HCT116 (cell line): ENCODE measurements around the gene STOX2. TPM values are rescaled to one million over a fixed set of nuclear protein-coding genes. Genes with fewer than 3 reads are reported as not detected.

Experiments
- ATAC-seq: fragments of 200-7000 bp; cut with Tn5 transposase; 2 replicates; pipeline ENCODE4 v1.9.1; 2020; ENCODE audit warnings: mild to moderate bottlenecking, moderate library complexity
- BruUV-seq: library from RNA; stranded (reverse); fragments of 400-500 nt; replicated peaks from 2 replicates; lab custom pipeline; 2021; lab: Mats Ljungman, UMichigan
- CTCF ChIA-PET: fragments of 300-600 bp; sonication (Branson Sonifier 250); formaldehyde crosslinking; loops from one replicate; lab custom pipeline; 2021; ENCODE audit warnings: antibody characterized with exemption; lab: Charles Lee
- POLR2A ChIA-PET: fragments of 300-600, 350-600 bp; sonication (Branson Sonifier 250); formaldehyde crosslinking; loops from one replicate; lab custom pipeline; 2021; ENCODE audit warnings: antibody characterized with exemption; lab: Charles Lee
- RAD21 ChIA-PET, 2 experiments: fragments of 300-600 bp; sonication (Branson Sonifier 250); formaldehyde crosslinking; loops; one replicate each; lab custom pipeline; 2023; ENCODE audit warnings: low total read pairs in 2 of 2; ENCODE audit not compliant: uncharacterized antibody in 2 of 2, unreplicated experiment in 2 of 2, low non-redundant PET in 1 of 2; lab: Charles Lee
- DNase-seq: peaks from one replicate; pipeline ENCODE4 v3.0.0-alpha.2; 2010; ENCODE audit warnings: low read depth, low spot score
- H2AFZ ChIP-seq: fragments of 200-600 bp; shearing (Covaris generic), sonication (generic); 2 replicates; pipeline ENCODE4 v1.6.1; 2017; ENCODE audit warnings: low read depth, mixed run types, mixed read lengths, antibody characterized with exemption, low read length; ENCODE audit not compliant: poor library complexity, severe bottlenecking
- H3K27ac ChIP-seq: 2 replicates; pipeline ENCODE4 v1.5.1; 2012; ENCODE audit warnings: low read depth, low read length
- H3K27me3 ChIP-seq: fragments of 200-600 bp; sonication (generic); 2 replicates; pipeline ENCODE4 v1.6.1; 2016; ENCODE audit warnings: mixed run types, low read length, mixed read lengths; ENCODE audit not compliant: insufficient read depth
- H3K36me3 ChIP-seq, 2 experiments: fragments of 200-500 bp in 1 of 2; fragments of 200-600 bp in 1 of 2; sonication (Bioruptor generic) in 1 of 2; sonication (generic) in 1 of 2; 2 replicates each; pipeline versions ENCODE4 v1.5.1 to v1.6.1; 2014 to 2016; ENCODE audit warnings: low read length in 2 of 2, inconsistent platforms in 1 of 2, mixed read lengths in 1 of 2, mixed run types in 1 of 2; ENCODE audit not compliant: insufficient read depth in 2 of 2, control insufficient read depth in 1 of 2
- H3K4me1 ChIP-seq, 2 experiments: fragments of 200-600 bp in 1 of 2; sonication (generic) in 1 of 2; 2 replicates each; pipeline versions ENCODE4 v1.5.1 to v1.6.1; 2012 to 2017; ENCODE audit warnings: low read length in 2 of 2, inconsistent platforms in 1 of 2, mild to moderate bottlenecking in 1 of 2, mixed read lengths in 1 of 2, mixed run types in 1 of 2, moderate library complexity in 1 of 2; ENCODE audit not compliant: insufficient read depth in 2 of 2, control insufficient read depth in 1 of 2
- H3K4me2 ChIP-seq: fragments of 200-600 bp; sonication (generic); 2 replicates; pipeline ENCODE4 v1.6.1; 2017; ENCODE audit warnings: mixed run types, low read length, mixed read lengths
- H3K4me3 ChIP-seq, 2 experiments: fragments of 200-600 bp in 1 of 2; sonication (generic) in 1 of 2; replicated peaks in 1 of 2; 2 replicates each; pipeline ENCODE4 v1.5.1; 2011 to 2016; ENCODE audit warnings: low read length in 2 of 2, control low read depth in 1 of 2, low read depth in 1 of 2, mild to moderate bottlenecking in 1 of 2, mixed read lengths in 1 of 2, mixed run types in 1 of 2
- H3K79me2 ChIP-seq: fragments of 200-600 bp; sonication (generic); 2 replicates; pipeline ENCODE4 v1.6.1; 2017; ENCODE audit warnings: mild to moderate bottlenecking, mixed run types, low read length, moderate library complexity, mixed read lengths; ENCODE audit not compliant: insufficient read depth
- H3K9ac ChIP-seq: fragments of 200-600 bp; sonication (generic); 2 replicates; pipeline ENCODE4 v1.6.1; 2016; ENCODE audit warnings: low read length, mixed read lengths
- H3K9me2 ChIP-seq: fragments of 200-600 bp; sonication (generic), shearing (Covaris generic); 2 replicates; pipeline ENCODE4 v1.6.1; 2017; ENCODE audit warnings: mixed run types, mild to moderate bottlenecking, moderate library complexity; ENCODE audit not compliant: insufficient read depth
- H3K9me3 ChIP-seq, 2 experiments: fragments of 200-500 bp in 1 of 2; fragments of 200-600 bp in 1 of 2; sonication (Bioruptor generic) in 1 of 2; sonication (generic) in 1 of 2; 2 replicates each; pipeline ENCODE4 v1.6.1; 2014 to 2017; ENCODE audit warnings: low read length in 2 of 2, mixed read lengths in 2 of 2, inconsistent platforms in 1 of 2, low read depth in 1 of 2, mild to moderate bottlenecking in 1 of 2, mixed run types in 1 of 2, moderate library complexity in 1 of 2; ENCODE audit not compliant: control insufficient read depth in 1 of 2, insufficient read depth in 1 of 2
- H4K20me1 ChIP-seq: fragments of 200-600 bp; sonication (generic), shearing (Covaris generic); 2 replicates; pipeline ENCODE4 v1.6.1; 2017; ENCODE audit warnings: mixed run types, mild to moderate bottlenecking, moderate library complexity; ENCODE audit not compliant: insufficient read depth
- ATF3 ChIP-seq: IDR thresholded peaks from 2 replicates; pipeline ENCODE4 v1.6.1; 2012
- CBX3 ChIP-seq: IDR thresholded peaks from 2 replicates; pipeline ENCODE4 v1.6.1; 2012; ENCODE audit warnings: low read depth
- CTCF ChIP-seq, 3 experiments: fragments of 200-600 bp in 1 of 3; sonication (generic) in 1 of 3; IDR thresholded peaks in 2 of 3; conservative IDR thresholded peaks in 1 of 3; 2 replicates each; pipeline ENCODE4 v1.5.1; 2012 to 2017; ENCODE audit warnings: low read depth in 2 of 3, low read length in 2 of 3, antibody characterized with exemption in 1 of 3, borderline replicate concordance in 1 of 3, control low read depth in 1 of 3, mild to moderate bottlenecking in 1 of 3, mixed read lengths in 1 of 3, mixed run types in 1 of 3, moderate library complexity in 1 of 3; ENCODE audit not compliant: insufficient read depth in 1 of 3
- ELF1 ChIP-seq: IDR thresholded peaks from 2 replicates; pipeline ENCODE4 v1.6.1; 2012; ENCODE audit warnings: low read depth, borderline replicate concordance
- EZH2phosphoT487 ChIP-seq: fragments of 200-600 bp; IDR thresholded peaks from 2 replicates; pipeline ENCODE4 v1.6.1; 2018; ENCODE audit warnings: antibody characterized with exemption, borderline replicate concordance
- FOSL1 ChIP-seq: IDR thresholded peaks from 2 replicates; pipeline ENCODE4 v1.6.1; 2012; ENCODE audit warnings: low read depth
- JUND ChIP-seq: IDR thresholded peaks from 2 replicates; pipeline ENCODE4 v1.6.1; 2012
- POLR2A ChIP-seq: IDR thresholded peaks from 2 replicates; pipeline ENCODE4 v1.7.0; 2011; ENCODE audit warnings: borderline replicate concordance; ENCODE audit not compliant: insufficient read depth, insufficient read length; ENCODE audit errors: extremely low read depth
- POLR2AphosphoS5 ChIP-seq: IDR thresholded peaks from 2 replicates; pipeline ENCODE4 v1.6.1; 2011; ENCODE audit warnings: mild to moderate bottlenecking, low read depth, low read length, moderate library complexity
- RAD21 ChIP-seq: IDR thresholded peaks from 2 replicates; pipeline ENCODE4 v1.6.1; 2012; ENCODE audit warnings: low read depth, mild to moderate bottlenecking
- REST ChIP-seq: IDR thresholded peaks from 2 replicates; pipeline ENCODE4 v1.6.1; 2012; ENCODE audit warnings: low read depth
- SP1 ChIP-seq: IDR thresholded peaks from 2 replicates; pipeline ENCODE4 v1.6.1; 2012; ENCODE audit warnings: low read depth
- SRF ChIP-seq: IDR thresholded peaks from 2 replicates; pipeline ENCODE4 v1.6.1; 2012; ENCODE audit warnings: low read depth
- TCF7L2 ChIP-seq: IDR thresholded peaks from 2 replicates; pipeline ENCODE4 v1.7.0; 2011; ENCODE audit warnings: borderline replicate concordance, inconsistent platforms; ENCODE audit not compliant: insufficient read depth, insufficient read length; ENCODE audit errors: extremely low read depth
- ZFX ChIP-seq: fragments of 450-650 bp; IDR thresholded peaks from 2 replicates; pipeline ENCODE4 v1.6.1; 2017
- ZNF274 ChIP-seq: fragments of 200-500 bp; sonication (Bioruptor generic); IDR thresholded peaks from 2 replicates; pipeline ENCODE4 v1.6.1; 2014; ENCODE audit warnings: mild to moderate bottlenecking, low read depth, low read length, inconsistent platforms
- intact Hi-C: fragments of 100-400 bp; cut with micrococcal nuclease; formaldehyde crosslinking; loops from 2 replicates; pipeline ENCODE4 v1.10.0; 2022
- total RNA-seq: library from RNA; stranded (reverse); gene quantifications from one replicate; pipeline ENCODE4 v1.2.1, GENCODE V29; 2021; ENCODE audit not compliant: unreplicated experiment

STOX2 gene
- total RNA-seq, 1 experiment from 2014 or later, result 6.3 TPM

GRCh38 chr4:183971929-183972490 is 66.9 kb downstream of the STOX2 start (continued):
- TF ChIP-seq CTCF (IDR thresholded peaks at IDR 0.05 in 2 of 3, conservative IDR thresholded peaks at IDR 0.05 in 1 of 3; ENCODE audit: borderline replicate concordance in 1 of 3, insufficient read depth in 1 of 3, low read depth in 2 of 3, low read length in 2 of 3) (no peak), ELF1 (no peak), EZH2phosphoT487 (no peak), RAD21 (no peak), JUND (no peak), CBX3 (no peak)
- TF ChIP-seq, all 23 proteins: peak for 0

- no TSS peak for BruUV-seq
- H3K27ac ChIP-seq, result no peak overlapping the region
- TF ChIP-seq SRF, result no peak
- TF ChIP-seq REST, result no peak
- TF ChIP-seq POLR2A, result no peak
- TF ChIP-seq TCF7L2, result no peak
- no peak for TF ChIP-seq ZNF274
- TF ChIP-seq CTCF (IDR thresholded peaks at IDR 0.05 in 2 of 3, conservative IDR thresholded peaks at IDR 0.05 in 1 of 3; ENCODE audit: borderline replicate concordance in 1 of 3, insufficient read depth in 1 of 3, low read depth in 2 of 3, low read length in 2 of 3), result no peak
- TF ChIP-seq SP1, result no peak
- no peak for TF ChIP-seq ATF3
- TF ChIP-seq ELF1, result no peak
- TF ChIP-seq RAD21, result no peak
- TF ChIP-seq FOSL1, result no peak
- no peak for TF ChIP-seq POLR2AphosphoS5
- no peak for TF ChIP-seq ZFX
These were observed 72.6 kb downstream of the STOX2 start for GRCh38 chr4:183977707-183978106.

More at GRCh38 chr4:183977707-183978106, 72.6 kb downstream of the STOX2 start:
- H3K4me1 ChIP-seq, result no peaks in the 10 kb centered on the region
- H3K9me2 ChIP-seq, result no peaks in the 10 kb centered on the region
- no peaks in the 10 kb centered on the region for H3K36me3 ChIP-seq
- no peak overlapping the region for H3K9ac ChIP-seq
- ChIA-PET CTCF (no interaction called here), RAD21 (no interaction called here), POLR2A (no interaction called here)
- H3K27me3 ChIP-seq, result no peaks in the 10 kb centered on the region
- no peak overlapping the region for H3K4me3 ChIP-seq
- ATAC-seq (no peak), DNase-seq (no peak)
- intact Hi-C loops, result no loop called here
- H3K9me3 ChIP-seq, result no peaks in the 10 kb centered on the region
- no peaks in the 10 kb centered on the region for H4K20me1 ChIP-seq
- no peaks in the 10 kb centered on the region for H3K79me2 ChIP-seq
- H3K4me2 ChIP-seq, result no peak overlapping the region
- H2AFZ ChIP-seq, result no peak overlapping the region
